ENCODE measurements around the gene CADPS.

CADPS gene

DNA sequence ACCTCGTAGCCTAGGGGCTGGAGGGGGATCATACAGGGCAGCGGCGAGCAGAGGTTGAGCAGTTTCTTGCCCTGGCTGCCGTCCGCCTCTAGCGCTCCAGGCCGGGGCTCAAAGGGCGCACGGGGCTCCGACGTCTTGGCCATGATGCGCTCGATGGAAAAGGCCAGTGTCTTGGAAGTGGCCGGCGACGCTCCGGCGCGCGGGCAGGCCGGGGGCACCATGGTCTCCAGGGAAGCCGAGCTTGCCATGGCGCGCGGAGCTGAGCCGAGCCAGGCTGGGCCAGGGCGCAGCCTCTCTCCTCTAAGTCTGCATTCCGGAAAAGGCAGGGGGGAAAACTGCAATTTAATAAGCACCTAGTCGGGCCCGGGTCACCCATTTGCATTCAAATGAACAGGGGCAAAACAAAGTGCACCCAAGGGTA lies 502.6 kb downstream of the CADPS start:
- DNase-seq (ENCODE audit: low spot score), result no peak

DNA sequence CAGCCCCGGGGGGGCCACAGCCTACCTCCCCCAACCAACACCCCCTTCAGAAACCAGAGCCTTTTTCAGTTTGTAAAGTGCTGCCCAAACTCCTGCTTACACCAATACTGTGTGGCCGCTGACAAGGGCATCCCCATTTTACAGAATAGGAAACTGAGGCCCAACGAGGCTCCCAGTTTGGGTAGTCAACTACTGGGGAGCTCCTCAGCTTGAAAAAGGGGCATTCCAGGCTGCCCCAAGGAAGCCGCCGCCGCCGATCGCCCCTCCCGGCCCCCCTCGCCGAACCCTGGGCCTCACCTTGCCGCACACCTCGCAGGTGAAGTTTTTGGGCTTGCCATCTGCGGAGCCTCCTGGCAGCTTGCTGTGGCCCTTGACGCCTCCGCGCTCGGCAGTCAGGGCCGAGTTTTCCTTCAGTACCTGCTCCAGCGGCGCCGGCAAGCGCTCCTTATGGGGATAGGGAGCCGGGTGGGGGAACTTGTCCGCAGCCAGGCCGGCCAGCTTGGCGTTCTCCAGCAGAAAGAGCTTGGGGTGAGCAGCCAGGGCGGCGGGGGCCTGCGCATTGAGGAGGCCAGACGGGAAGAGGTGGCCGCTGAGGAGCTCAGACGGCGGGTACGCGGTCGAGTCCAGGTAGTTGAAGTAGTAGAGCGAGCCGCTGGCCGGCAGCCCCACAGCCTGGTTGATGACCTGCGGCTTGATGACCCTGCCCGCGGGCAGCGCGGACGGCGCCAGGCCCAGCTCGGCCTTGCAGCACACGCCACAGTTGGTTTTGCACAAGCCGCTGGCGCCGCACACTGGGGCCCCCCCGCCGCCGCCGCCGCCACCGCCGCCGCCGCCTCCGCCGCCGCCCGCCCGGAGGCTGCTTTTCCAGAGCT lies 503.3 kb downstream of the CADPS start:
- no peak for DNase-seq (ENCODE audit: low spot score)

DNA sequence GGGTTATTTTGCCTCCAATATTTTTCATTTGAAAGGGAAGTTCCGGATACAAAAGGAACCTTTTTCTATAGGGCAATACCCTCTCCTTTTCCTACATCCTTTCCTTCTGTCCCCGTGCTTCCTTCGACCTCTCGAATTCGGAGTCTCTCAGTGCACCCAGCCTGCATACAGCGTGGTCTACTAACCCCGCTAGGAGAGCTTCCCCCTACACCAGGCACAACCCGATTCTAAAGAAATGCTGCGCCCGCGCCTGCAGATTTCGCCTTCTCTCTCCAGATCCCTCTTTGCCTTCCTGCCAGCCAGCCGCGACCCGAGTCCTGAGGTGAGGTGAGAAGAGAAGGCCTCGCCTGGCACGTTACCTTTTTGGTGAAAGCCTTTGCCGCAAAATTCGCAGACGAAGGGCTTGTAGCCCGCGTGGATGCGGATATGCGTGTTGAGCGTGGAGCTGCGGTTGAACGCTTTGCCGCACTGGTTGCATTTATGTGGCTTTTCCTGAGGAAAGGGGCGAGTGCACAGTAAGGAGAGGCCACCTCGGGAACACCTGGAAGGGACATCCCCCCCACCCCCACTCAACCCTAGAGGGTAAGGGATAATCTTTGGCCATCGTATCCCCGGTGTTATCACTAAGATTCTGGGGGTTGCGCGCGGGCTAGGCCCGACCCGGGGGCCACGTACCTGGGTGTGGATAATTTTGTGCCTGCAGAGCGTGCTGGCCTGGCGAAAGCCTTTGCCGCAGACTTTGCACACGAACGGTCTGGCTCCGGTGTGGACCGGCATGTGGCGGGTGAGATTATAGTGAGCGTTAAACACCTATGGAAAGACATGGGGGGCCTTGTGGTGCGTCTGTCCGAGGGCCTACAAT lies 504.1 kb downstream of the CADPS start:
- DNase-seq (ENCODE audit: low spot score), result no peak

DNA sequence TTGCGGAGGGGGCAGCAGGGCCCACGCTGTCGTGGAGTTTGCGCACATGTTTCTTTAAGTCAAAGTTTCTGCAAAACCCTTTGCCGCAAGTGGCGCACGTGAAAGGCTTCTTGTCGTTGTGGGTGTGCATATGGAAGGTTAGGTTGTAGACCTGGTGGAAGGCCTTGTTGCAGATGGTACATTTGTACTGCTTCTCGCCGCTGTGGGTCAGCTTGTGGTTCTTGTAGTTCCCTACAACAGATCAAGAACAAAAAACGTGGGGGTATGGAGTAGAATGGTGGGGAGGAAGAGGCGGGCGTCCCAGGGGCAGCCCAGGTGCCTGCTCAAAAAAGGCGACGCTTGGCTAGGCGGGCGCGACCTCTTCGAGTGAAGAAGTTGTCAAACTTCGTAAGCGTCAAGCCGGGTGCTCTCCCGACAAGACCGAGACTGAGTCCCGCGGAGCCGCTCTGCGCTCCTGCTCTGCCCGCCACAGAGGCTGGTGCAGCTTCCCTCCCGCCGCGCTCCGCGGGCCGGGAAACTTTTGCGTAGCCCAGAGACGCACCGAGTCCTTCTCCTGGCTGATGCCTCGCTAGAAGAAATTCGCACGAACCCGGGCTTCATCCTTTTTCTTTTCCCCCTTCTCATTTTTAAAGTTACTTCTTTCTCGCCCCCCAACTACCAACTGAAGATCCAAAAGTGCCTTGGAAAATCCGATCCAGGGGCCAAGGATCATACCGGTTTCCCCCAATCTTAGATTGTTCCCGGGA lies 504.9 kb downstream of the CADPS start:
- DNase-seq (ENCODE audit: low spot score), result no peak

DNA sequence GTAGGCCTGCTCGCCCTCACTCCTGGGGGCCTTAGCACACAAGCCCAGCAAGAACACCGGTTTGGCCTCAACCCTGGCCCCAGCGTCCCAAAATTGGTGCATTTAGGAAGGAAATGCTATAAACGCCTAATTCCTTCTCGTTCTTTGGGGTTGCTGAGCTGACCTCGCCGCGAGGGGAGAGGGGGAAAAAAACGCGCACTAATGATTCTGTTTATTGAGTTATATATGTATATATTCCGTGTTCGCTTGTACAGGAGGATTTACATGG lies 505.8 kb downstream of the CADPS start:
- no peak for DNase-seq (ENCODE audit: low spot score)

DNA sequence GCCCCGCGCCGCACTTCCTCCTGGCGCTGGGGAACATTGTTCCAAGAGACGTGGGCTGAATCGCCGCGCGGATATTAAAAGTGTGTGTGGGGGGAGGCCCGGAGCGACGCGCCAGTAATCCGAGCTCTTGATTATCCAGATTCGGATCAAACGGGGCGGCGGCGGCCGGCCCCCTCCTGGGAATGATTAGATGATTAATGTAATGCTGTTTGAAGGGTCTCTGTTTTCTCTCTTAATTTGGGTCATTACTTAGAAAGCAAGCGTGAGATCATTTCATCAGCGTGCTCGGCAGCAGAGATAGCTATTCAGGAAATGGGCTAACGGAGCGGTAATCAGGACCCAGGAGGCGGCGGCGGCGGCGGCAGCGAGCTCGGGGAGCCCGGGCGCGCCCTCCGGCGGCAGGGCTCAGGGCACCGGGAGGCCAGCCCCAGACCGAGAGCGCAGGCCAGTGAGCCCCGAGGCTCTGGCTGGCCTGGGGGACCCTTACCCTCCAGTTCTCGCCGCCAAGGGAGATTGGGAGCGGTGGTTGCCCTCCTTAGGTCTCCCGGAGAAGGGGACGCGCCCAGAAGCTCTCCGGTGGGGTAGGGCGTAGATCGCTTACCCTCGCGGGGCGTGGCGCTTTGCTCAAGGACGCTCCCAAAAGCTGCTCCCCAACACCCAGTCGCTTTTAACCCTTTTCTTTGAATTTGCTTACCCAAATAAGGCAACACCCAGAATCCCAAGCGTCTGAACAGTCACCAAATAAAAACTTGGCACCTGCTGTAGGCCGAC lies 506.3 kb downstream of the CADPS start:
- no peak for DNase-seq (ENCODE audit: low spot score)

DNA sequence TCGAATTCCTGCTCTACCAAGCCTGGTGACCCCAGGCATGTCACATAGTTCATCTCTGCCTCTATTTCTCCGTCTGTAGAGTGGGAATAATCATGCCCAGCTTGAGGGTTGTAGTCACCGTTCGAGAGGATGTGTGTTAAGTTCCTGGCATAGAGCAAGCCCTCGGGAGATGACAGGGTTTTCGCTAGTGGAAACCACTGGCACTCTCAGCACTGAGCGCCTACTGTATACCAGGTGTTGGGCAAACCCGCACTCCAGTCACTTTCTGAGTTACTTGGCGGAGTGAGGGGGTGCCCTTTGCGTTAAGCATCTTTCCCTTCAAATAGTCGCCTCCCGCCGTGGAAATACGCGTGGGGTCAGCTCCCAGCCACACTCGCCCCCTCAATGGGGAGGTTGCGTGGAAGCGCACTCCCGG lies 506.9 kb downstream of the CADPS start:
- DNase-seq (ENCODE audit: low spot score), result no peak

DNA sequence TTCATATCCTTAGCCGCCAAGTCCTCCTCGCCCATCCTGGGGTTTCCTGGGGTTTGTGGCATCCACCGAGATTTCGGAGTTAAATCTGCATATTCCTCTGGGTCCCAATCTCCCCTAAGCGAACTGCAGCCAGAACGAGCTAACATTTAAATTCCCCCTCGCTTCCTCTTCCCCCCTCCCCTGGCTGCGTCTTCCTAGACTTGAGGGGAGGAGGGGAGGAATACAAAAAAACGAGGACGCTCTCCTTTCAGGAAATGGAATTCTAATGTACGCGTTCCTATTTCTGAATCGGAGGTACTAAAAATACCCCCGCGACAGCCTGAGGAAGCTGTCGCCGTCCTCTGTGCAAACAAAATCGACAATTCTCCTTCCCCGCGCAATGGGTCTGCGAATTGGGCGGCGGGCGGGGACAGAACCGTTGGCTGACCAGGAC lies 507.4 kb downstream of the CADPS start:
- DNase-seq (ENCODE audit: low spot score), result no peak

DNA sequence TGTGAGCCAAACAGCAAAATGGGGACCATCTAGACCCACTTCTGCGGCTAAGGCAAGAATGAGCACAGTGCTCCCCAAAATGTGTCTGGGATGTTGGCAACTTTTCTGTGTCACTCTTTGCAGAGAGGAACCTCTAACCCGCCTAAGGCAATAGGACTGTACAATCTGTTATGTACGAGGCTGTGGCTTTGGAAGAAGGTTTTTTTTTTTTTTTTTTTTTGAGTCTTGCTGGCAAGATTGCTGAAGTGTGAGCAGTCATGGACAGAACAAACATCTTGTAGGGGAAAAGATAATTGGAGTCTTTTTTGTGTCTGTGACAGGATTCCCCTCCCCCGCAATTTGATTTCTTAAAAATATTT lies 509.1 kb downstream of the CADPS start:
- no peak for DNase-seq (ENCODE audit: low spot score)

DNA sequence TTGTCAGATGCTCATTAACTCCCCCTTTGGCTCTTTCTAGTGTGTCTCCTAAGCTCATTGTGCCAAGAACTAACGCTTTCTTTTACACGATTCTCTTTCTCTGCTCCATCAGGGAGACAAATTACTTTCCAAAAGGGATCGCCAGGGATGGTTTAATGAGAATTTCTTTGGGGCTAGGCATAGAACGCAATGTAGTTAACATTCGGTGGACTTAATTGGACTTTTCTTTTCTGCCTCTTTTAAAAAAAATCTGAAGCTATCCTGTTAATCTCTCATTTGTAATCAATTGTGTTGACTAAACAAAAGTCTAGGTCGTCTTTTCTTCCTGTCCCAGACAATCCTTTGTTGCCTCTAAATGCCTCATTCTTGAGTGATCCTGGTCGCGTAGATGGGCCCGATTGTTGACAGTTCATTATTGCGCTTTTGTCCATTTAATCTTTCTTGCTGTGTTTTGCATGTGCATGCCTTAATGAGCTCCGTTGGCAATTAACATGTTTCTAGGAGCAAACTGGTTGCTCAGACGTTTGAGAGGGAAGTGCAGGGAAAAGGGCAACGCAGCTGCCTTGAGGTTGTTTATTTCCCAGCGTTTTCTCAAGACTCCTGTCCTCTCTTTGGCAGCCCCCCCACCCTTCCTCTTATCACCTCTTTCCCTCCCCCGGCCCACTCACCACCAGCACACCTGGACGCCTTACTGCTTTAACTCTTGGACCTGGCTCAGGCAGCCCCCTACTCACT lies 509.7 kb downstream of the CADPS start:
- no peak for DNase-seq (ENCODE audit: low spot score)

DNA sequence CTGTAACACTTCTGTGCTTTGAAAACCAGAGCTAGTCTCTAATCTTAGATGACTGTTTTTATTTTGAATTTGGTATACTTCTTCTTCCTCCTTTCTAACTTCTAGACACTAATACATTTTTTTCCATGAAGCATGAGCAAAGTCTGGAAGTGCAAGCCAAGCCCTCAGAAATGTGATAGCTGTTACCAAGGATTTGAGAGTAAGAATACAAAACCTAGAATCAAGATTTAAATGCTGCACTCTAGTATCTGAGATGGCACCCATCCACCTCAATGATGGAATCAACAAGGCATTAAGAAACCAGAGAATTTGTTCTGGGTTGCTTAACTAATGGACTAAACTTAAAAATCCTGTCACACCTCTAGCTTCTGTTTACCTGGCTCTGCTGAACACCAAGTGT lies 511.0 kb downstream of the CADPS start:
- no peak for DNase-seq (ENCODE audit: low spot score)

DNA sequence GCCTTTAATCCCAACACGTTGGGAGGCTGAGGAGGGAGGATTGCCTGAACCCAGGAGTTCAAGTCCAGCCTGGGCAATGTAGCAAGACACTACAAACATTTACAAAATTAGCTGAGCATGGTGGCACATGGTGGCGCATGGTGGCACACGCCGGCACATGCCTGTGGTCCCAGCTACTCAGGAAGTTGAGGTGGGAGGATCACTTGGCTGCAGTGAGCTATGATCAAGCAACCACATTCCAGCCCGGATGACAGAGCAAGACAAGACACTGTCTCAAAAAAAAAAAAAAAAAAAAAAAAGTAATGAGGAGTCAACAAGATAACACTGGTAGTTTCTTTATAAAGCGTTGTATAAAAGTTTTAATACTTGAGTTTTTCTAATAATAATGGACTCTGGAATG lies 511.9 kb downstream of the CADPS start:
- no peak for DNase-seq (ENCODE audit: low spot score)

DNA sequence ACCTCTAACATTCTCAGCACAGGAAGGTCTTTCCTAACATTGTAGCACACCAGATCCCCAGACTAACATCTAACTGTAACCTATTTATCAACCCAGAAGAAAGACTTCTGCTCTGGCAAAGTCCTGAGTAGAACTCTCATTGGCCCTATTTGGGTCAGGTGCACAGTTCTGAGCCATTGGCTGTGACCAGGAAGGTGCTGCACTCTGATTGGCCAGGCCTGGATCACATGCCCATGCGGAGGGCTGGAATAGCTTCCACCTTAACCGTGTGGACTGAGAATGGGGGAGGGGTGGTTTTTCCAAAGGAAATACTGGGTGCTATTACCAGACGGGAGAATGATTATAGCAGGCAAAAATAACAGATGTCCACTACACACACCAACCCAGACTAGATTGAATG lies 513.4 kb downstream of the CADPS start:
- DNase-seq (ENCODE audit: low spot score), result no peak

DNA sequence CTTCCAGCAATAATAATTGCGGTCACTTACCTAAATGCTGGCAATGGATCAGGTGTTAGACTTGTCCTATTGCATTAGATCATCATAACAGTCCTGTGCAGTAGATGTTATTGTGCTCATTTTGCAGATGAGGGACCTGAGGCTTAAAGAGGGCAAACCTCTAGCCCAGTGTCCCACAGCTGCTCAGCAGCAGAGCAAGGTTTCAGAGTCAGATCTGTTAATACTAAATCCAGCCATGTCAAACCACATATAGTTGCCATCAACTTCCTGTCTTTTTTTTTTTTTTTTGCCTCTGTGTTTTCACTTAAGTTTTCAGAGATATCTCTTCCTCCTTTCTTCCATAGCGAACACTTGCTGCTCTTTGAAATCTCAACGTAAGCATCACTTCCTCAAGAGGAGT lies 514.0 kb downstream of the CADPS start:
- no peak for DNase-seq (ENCODE audit: low spot score)

DNA sequence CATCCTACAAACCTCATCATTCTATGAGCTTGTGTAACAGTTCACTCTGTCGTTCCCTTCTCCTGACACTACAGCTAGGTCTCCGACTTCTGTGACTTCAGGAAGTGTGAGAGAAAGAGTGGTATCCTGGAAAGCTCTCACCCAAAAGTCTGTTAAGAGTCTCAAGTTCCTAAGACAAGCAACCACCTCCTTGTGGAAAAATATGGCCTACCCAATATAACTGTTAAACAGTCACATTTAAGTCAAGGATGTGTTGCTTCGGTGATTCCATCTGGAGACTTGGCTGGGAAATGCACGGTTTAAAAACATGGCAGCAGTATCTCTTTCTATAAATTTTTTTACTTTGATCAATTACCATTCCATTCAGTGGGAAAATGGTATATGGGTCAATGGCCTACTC lies 515.7 kb downstream of the CADPS start:
- DNase-seq (ENCODE audit: low spot score), result no peak

DNA sequence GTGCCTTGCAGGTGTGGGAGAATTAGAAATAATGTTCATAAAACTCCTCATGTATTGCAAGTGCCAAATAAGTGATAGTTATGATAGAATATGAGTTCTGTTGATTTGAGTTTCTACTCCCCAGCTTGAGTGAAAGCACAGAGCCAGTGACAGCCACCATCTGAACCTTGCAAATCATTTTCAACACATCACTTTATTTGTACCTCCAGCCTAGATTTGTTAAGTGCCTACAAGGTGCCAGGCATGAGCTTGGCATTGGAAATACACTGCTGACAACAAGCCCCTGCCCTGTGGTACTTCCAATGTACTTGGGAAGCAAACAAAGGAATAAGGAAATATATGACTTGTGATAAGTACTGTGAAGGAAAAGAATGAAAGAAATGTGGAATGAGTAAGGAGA lies 518.9 kb downstream of the CADPS start:
- no peak for DNase-seq (ENCODE audit: low spot score)

DNA sequence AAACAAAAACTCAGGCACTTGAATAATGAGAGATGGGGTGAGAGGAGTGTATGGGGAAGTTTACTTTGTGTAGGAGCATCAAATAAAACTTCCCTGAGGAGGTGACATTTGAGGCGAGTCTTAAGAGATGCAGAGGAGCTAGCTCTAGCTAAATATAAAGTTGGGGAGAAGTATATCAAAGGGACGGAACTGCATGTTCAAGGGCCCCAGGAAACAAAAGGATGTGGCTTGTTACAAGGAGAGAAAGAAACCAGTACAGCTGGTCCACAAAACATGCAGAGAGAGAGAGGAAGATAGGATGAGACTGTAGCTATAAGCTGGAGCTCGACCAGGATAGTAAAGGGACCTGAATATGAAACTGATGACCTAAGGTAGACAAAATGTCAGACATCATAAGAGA lies 519.5 kb downstream of the CADPS start:
- no peak for DNase-seq (ENCODE audit: low spot score)
